Left lobe of liver (tissue), 2 donors: Measurements from ENCODE around the gene CDIPT. TPM values are rescaled to one million over a fixed set of nuclear protein-coding genes. Genes with fewer than 3 reads are reported as not detected.
"Not testable (repeated sequence)": the region's sequence is repeated elsewhere in the genome, so short reads cannot be mapped to it uniquely, and the experiment has no call there.

Experiments
- ATAC-seq: fragments of 200-7000 bp; cut with Tn5 transposase; one replicate; pipeline ENCODE4 v1.9.1; 2020; ENCODE audit warnings: mild to moderate bottlenecking, moderate library complexity
- DNase-seq: peaks from one replicate; pipeline ENCODE4 v3.0.0-alpha.2; 2020; ENCODE audit warnings: low spot score
- total RNA-seq: library from RNA; stranded (reverse); gene quantifications from one replicate; pipeline ENCODE4 v1.2.1, GENCODE V29; 2021
- donor health status: DM: no; HTN: no; CAD: no; lungs with moderate emphysema.
- donor health status: DM: no; HTN: yes; CAD: no.

CDIPT gene
- total RNA-seq, result 53.1 TPM

- peak; percentile 90 for ATAC-seq
- peak; percentile 93 for DNase-seq
Measured at GRCh38 chr16:29862884-29863668, at the start of gene CDIPT. Gene CDIPT, minus strand, starts transcription at chr16:29863226. Its CDS starts 369 bp downstream, at chr16:29862857.

- ATAC-seq (no peak), DNase-seq (no peak)
Measured at GRCh38 chr16:29912087-29912486, 49.1 kb upstream of the CDIPT start.

GRCh38 chr16:29911676-29912010, 48.6 kb upstream of the CDIPT start:
- no peak for DNase-seq
- ATAC-seq, result no peak

GRCh38 chr16:29910819-29911675, 48.0 kb upstream of the CDIPT start:
- ATAC-seq (no peak), DNase-seq (no peak)

GRCh38 chr16:29909851-29910250, 46.8 kb upstream of the CDIPT start:
- not testable (repeated sequence) for ATAC-seq, DNase-seq

- no peak for DNase-seq
- ATAC-seq, result no peak
Measured at GRCh38 chr16:29909391-29909790, 46.4 kb upstream of the CDIPT start.

- DNase-seq, result no peak
- no peak for ATAC-seq
Measured at GRCh38 chr16:29908719-29909220, 45.7 kb upstream of the CDIPT start.

GRCh38 chr16:29907973-29908372, 44.9 kb upstream of the CDIPT start:
- DNase-seq (no peak), ATAC-seq (no peak)

- ATAC-seq, result no peak
- DNase-seq, result no peak
Measured at GRCh38 chr16:29906520-29907244, 43.7 kb upstream of the CDIPT start.

- no peak for ATAC-seq
- no peak for DNase-seq
Measured at GRCh38 chr16:29905668-29906067, 42.6 kb upstream of the CDIPT start.

GRCh38 chr16:29904947-29905346, 41.9 kb upstream of the CDIPT start:
- ATAC-seq (no peak), DNase-seq (no peak)

GRCh38 chr16:29903590-29903989, 40.6 kb upstream of the CDIPT start:
- no peak for ATAC-seq

GRCh38 chr16:29901607-29901945, 38.5 kb upstream of the CDIPT start:
- DNase-seq, result no peak
- no peak for ATAC-seq

More at GRCh38 chr16:29903590-29903989, 40.6 kb upstream of the CDIPT start:
- DNase-seq, result no peak

GRCh38 chr16:29900888-29901606, 38.0 kb upstream of the CDIPT start:
- no peak for ATAC-seq

GRCh38 chr16:29900102-29900887, 37.3 kb upstream of the CDIPT start, which contains the start of gene ASPHD1:
Gene ASPHD1, plus strand, starts transcription at chr16:29900488. Its CDS starts 484 bp downstream, at chr16:29900972.
- ATAC-seq (peak; percentile 94), DNase-seq (peak; percentile 72)

More at GRCh38 chr16:29900888-29901606, 38.0 kb upstream of the CDIPT start:
- DNase-seq, result no peak

GRCh38 chr16:29899516-29900101, 36.6 kb upstream of the CDIPT start, which contains the start of gene SEZ6L2:
Gene SEZ6L2, minus strand, starts transcription at chr16:29899550. Its CDS starts 531 bp downstream, at chr16:29899019.
- peak; percentile 4 for ATAC-seq

GRCh38 chr16:29898804-29899515, 35.9 kb upstream of the CDIPT start:
- no peak for DNase-seq
- no peak for ATAC-seq

More at GRCh38 chr16:29899516-29900101, 36.6 kb upstream of the CDIPT start, which contains the start of gene SEZ6L2:
- no peak for DNase-seq

GRCh38 chr16:29898135-29898803, 35.2 kb upstream of the CDIPT start:
- no peak for DNase-seq
- no peak for ATAC-seq
